PC-9 (cell line): ENCODE data around the gene ZNF283.

Experiments
- EZH2 ChIP-seq: fragments of 200-600 bp; sonication (generic); IDR thresholded peaks from 2 replicates; pipeline ENCODE4 v1.8.0; 2017; ENCODE audit warnings: antibody characterized with exemption, low read depth
- TF ChIP-seq, protein P1 (sequence below): fragments of 200-600 bp; sonication (generic); conservative IDR thresholded peaks from 2 replicates; pipeline ENCODE4 v1.6.1; 2017; ENCODE audit warnings: mixed run types, antibody characterized with exemption, mild to moderate bottlenecking, moderate library complexity

DNA sequence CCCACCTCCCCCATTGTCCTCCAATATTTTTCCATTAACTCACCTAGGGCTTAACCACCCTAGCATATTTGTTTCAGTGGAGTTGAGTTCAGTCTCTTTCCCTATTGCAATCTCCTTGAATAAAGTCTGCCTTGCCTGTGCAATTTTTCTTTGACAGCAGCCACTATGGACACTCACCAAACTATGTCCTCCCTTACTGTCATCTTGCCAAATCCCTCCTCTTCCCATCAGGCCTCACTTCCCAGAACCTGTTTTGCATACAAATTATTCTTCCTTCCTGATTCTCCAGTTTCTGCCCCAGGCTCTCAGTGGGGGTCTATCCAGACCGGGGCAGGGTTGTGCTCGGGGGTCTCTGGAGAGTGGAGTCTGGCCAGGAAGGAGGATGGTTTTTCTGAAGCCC lies 22.7 kb upstream of the ZNF283 start:
- no peak for TF ChIP-seq EZH2
- TF ChIP-seq, protein P1, sequence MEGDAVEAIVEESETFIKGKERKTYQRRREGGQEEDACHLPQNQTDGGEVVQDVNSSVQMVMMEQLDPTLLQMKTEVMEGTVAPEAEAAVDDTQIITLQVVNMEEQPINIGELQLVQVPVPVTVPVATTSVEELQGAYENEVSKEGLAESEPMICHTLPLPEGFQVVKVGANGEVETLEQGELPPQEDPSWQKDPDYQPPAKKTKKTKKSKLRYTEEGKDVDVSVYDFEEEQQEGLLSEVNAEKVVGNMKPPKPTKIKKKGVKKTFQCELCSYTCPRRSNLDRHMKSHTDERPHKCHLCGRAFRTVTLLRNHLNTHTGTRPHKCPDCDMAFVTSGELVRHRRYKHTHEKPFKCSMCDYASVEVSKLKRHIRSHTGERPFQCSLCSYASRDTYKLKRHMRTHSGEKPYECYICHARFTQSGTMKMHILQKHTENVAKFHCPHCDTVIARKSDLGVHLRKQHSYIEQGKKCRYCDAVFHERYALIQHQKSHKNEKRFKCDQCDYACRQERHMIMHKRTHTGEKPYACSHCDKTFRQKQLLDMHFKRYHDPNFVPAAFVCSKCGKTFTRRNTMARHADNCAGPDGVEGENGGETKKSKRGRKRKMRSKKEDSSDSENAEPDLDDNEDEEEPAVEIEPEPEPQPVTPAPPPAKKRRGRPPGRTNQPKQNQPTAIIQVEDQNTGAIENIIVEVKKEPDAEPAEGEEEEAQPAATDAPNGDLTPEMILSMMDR, result no peak
